GM23338 (cell line): Measurements from ENCODE around the gene ZCCHC14. TPM values are rescaled to one million over a fixed set of nuclear protein-coding genes. Genes with fewer than 3 reads are reported as not detected.

Source experiments
- ATAC-seq: fragments of 200-7000 bp; cut with Tn5 transposase; 3 replicates; pipeline ENCODE4 v1.9.1; 2020
- DNase-seq: peaks from one replicate; pipeline ENCODE4 v3.0.0-alpha.2; 2015; ENCODE audit warnings: low spot score
- H2AFZ ChIP-seq: fragments of 200-600 bp; sonication (generic); 2 replicates; pipeline ENCODE4 v1.8.0; 2016; ENCODE audit warnings: antibody characterized with exemption, mild to moderate bottlenecking, moderate library complexity
- H3F3A ChIP-seq: fragments of 200-600 bp; sonication (generic); replicated peaks from 2 replicates; pipeline ENCODE4 v1.8.0; 2017; ENCODE audit warnings: antibody characterized with exemption, mixed run types, low read depth
- H3K27ac ChIP-seq: fragments of 200-600 bp; sonication (generic); 2 replicates; pipeline ENCODE4 v1.6.1; 2016; ENCODE audit warnings: low read depth
- H3K27me3 ChIP-seq: fragments of 200-600 bp; sonication (generic); 2 replicates; pipeline ENCODE4 v1.8.0; 2016; ENCODE audit warnings: mild to moderate bottlenecking, mixed run types, moderate library complexity; ENCODE audit not compliant: insufficient read depth
- H3K36me3 ChIP-seq: fragments of 200-600 bp; sonication (generic); 2 replicates; pipeline ENCODE4 v1.8.0; 2016; ENCODE audit warnings: mild to moderate bottlenecking; ENCODE audit not compliant: insufficient read depth
- H3K4me1 ChIP-seq: fragments of 200-600 bp; sonication (generic); 2 replicates; pipeline ENCODE4 v1.8.0; 2016; ENCODE audit warnings: mild to moderate bottlenecking, moderate library complexity; ENCODE audit not compliant: insufficient read depth
- H3K4me2 ChIP-seq: fragments of 200-600 bp; sonication (generic); 2 replicates; pipeline ENCODE4 v1.7.1; 2017; ENCODE audit warnings: mixed run types
- H3K4me3 ChIP-seq: fragments of 200-600 bp; sonication (generic); 2 replicates; pipeline ENCODE4 v1.6.1; 2016; ENCODE audit warnings: mixed run types
- H3K79me2 ChIP-seq: fragments of 200-600 bp; sonication (generic); replicated peaks from 2 replicates; pipeline ENCODE4 v1.8.0; 2017; ENCODE audit warnings: mild to moderate bottlenecking; ENCODE audit not compliant: insufficient read depth
- H3K9me2 ChIP-seq: fragments of 200-600 bp; sonication (generic); 2 replicates; pipeline ENCODE4 v1.8.0; 2017; ENCODE audit not compliant: insufficient read depth
- H4K20me1 ChIP-seq: fragments of 200-600 bp; sonication (generic); replicated peaks from 2 replicates; pipeline ENCODE4 v1.8.0; 2017; ENCODE audit warnings: mild to moderate bottlenecking; ENCODE audit not compliant: insufficient read depth
- H3K27ac Mint-ChIP-seq: 2 replicates; pipeline ENCODE4 v1.8.0; 2020; ENCODE audit warnings: inconsistent platforms, mild to moderate bottlenecking, moderate library complexity, mixed read lengths
- H3K27me3 Mint-ChIP-seq: 3 replicates; pipeline ENCODE4 v1.8.0; 2022; ENCODE audit warnings: low read depth, mild to moderate bottlenecking, moderate library complexity, mixed read lengths, inconsistent platforms; ENCODE audit not compliant: insufficient read depth, poor library complexity
- H3K36me3 Mint-ChIP-seq: 3 replicates; pipeline ENCODE4 v1.8.0; 2021; ENCODE audit warnings: low read depth, mild to moderate bottlenecking, inconsistent platforms, moderate library complexity, mixed read lengths
- H3K4me1 Mint-ChIP-seq: 3 replicates; pipeline ENCODE4 v1.8.0; 2020; ENCODE audit warnings: mild to moderate bottlenecking, inconsistent platforms, mixed read lengths
- H3K4me3 Mint-ChIP-seq: 3 replicates; pipeline ENCODE4 v1.8.0; 2021; ENCODE audit warnings: moderate library complexity, mild to moderate bottlenecking, inconsistent platforms, mixed read lengths
- H3K9me3 Mint-ChIP-seq: 3 replicates; pipeline ENCODE4 v1.8.0; 2020; ENCODE audit warnings: moderate library complexity, mild to moderate bottlenecking, inconsistent platforms, mixed read lengths
- CREB1 ChIP-seq: fragments of 250-450 bp; sonication (Bioruptor Pico); IDR thresholded peaks from 2 replicates; pipeline ENCODE4 v1.5.0; 2020; ENCODE audit warnings: low read depth, mild to moderate bottlenecking, moderate library complexity
- EZH2 ChIP-seq: fragments of 200-600 bp; sonication (generic); IDR thresholded peaks from one replicate; pipeline ENCODE4 v1.8.0; 2017; ENCODE audit warnings: antibody characterized with exemption, mild to moderate bottlenecking, low read depth; ENCODE audit not compliant: unreplicated experiment
- EZH2phosphoT487 ChIP-seq: fragments of 200-600 bp; sonication (generic); IDR thresholded peaks from one replicate; pipeline ENCODE4 v1.8.1; 2018; ENCODE audit warnings: antibody characterized with exemption; ENCODE audit not compliant: unreplicated experiment
- JUNB ChIP-seq: IDR thresholded peaks from one replicate; pipeline ENCODE4 v1.6.1; 2016; ENCODE audit warnings: antibody characterized with exemption; ENCODE audit not compliant: unreplicated experiment
- NANOG ChIP-seq: IDR thresholded peaks from 2 replicates; pipeline ENCODE4 v1.6.1; 2016; ENCODE audit warnings: antibody characterized with exemption, borderline replicate concordance
- REST ChIP-seq: IDR thresholded peaks from one replicate; pipeline ENCODE4 v1.6.1; 2018; ENCODE audit warnings: antibody characterized with exemption; ENCODE audit not compliant: unreplicated experiment
- ZNF114 ChIP-seq: fragments of 250-450 bp; sonication (Bioruptor Pico); IDR thresholded peaks from 2 replicates; pipeline ENCODE4 v1.5.0; 2020; ENCODE audit warnings: mild to moderate bottlenecking, moderate library complexity
- ZNF331 ChIP-seq: fragments of 250-450 bp; sonication (Bioruptor Pico); IDR thresholded peaks from 2 replicates; pipeline ENCODE4 v1.5.0; 2020; ENCODE audit warnings: low read depth, mild to moderate bottlenecking, moderate library complexity
- polyA plus RNA-seq: library from polyadenylated mRNA; unstranded; fragments of >200 nt; fragmentation: Nextera tagmentation; extraction: Ambion mirVana; gene quantifications from 2 replicates; pipeline ENCODE4 v1.2.1, GENCODE V29; 2016
- total RNA-seq: library from RNA; depleted of rRNA; stranded (reverse); fragments of >200 nt; shearing (Covaris generic); gene quantifications from 2 replicates; pipeline ENCODE4 v1.2.3, GENCODE V29; 2014
- TF ChIP-seq, protein P1 (sequence below): IDR thresholded peaks from 2 replicates; pipeline ENCODE4 v1.6.1; 2016; ENCODE audit warnings: antibody characterized with exemption

Gene ZCCHC14
- total and polyA plus RNA-seq, 2 experiments from 2014 or later = 6.8 to 22.4 TPM

GRCh38 chr16:87469169-87469568 is 23.7 kb downstream of the ZCCHC14 start:
- H3K9me3 Mint-ChIP-seq = no peaks in the 10 kb centered on the region; the same call in 2 of the 3 replicates
- H3K79me2 ChIP-seq = peaks cover 97% of the 10 kb centered on the region
- H3K27me3 ChIP-seq = no peaks in the 10 kb centered on the region
- no peak overlapping the region for H3K4me2 ChIP-seq
- ATAC-seq (no peak), DNase-seq (no peak)
- peaks cover 8% of the 10 kb centered on the region for H3K27me3 Mint-ChIP-seq
- no peak overlapping the region for H3K4me3 ChIP-seq
- H3K27ac ChIP-seq = 0 out of 2 replicates have a peak overlapping the region, but pooled peaks have one; percentile 9
- H3K4me3 Mint-ChIP-seq = no peak overlapping the region
- H3K36me3 Mint-ChIP-seq = 0 out of 3 replicates have a peak, but pooled peaks cover 3% of the 10 kb centered on the region
- H3K36me3 ChIP-seq = no peaks in the 10 kb centered on the region
- peaks cover 37% of the 10 kb centered on the region for H3K4me1 Mint-ChIP-seq
- H4K20me1 ChIP-seq = peaks cover 36% of the 10 kb centered on the region
- H2AFZ ChIP-seq = no peak overlapping the region
- TF ChIP-seq, protein P1, sequence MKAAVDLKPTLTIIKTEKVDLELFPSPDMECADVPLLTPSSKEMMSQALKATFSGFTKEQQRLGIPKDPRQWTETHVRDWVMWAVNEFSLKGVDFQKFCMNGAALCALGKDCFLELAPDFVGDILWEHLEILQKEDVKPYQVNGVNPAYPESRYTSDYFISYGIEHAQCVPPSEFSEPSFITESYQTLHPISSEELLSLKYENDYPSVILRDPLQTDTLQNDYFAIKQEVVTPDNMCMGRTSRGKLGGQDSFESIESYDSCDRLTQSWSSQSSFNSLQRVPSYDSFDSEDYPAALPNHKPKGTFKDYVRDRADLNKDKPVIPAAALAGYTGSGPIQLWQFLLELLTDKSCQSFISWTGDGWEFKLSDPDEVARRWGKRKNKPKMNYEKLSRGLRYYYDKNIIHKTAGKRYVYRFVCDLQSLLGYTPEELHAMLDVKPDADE = no peak
- TF ChIP-seq JUNB (no peak), ZNF331 (no peak), EZH2phosphoT487 (no peak), NANOG (no peak), REST (no peak), ZNF114 (CRISPR knock-in tag) (no peak)
- peaks cover 5% of the 10 kb centered on the region; the same call in 1 of the 2 replicates for H3K4me1 ChIP-seq
- H3K27ac Mint-ChIP-seq = no peak overlapping the region
- no peaks in the 10 kb centered on the region for H3F3A ChIP-seq
- H3K9me2 ChIP-seq = no peaks in the 10 kb centered on the region

GRCh38 chr16:87468550-87468949 is 24.3 kb downstream of the ZCCHC14 start:
- H3K9me3 Mint-ChIP-seq = no peaks in the 10 kb centered on the region; the same call in 2 of the 3 replicates
- Histone ChIP-seq H2AFZ (no peak overlapping the region), H3K79me2 (peaks cover 97% of the 10 kb centered on the region), H3F3A (no peaks in the 10 kb centered on the region), H4K20me1 (peaks cover 35% of the 10 kb centered on the region), H3K9me2 (no peaks in the 10 kb centered on the region), H3K4me2 (no peak overlapping the region), H3K36me3 (no peaks in the 10 kb centered on the region), H3K4me1 (peaks cover 5% of the 10 kb centered on the region; the same call in 1 of the 2 replicates), H3K4me3 (no peak overlapping the region), H3K27ac (no peak overlapping the region), H3K27me3 (no peaks in the 10 kb centered on the region)
- no peak for DNase-seq
- H3K4me3 Mint-ChIP-seq = no peak overlapping the region
- no peak overlapping the region for H3K27ac Mint-ChIP-seq
- no peak for ATAC-seq
- H3K27me3 Mint-ChIP-seq = peaks cover 8% of the 10 kb centered on the region
- H3K36me3 Mint-ChIP-seq = no peaks in the 10 kb centered on the region
- peaks cover 37% of the 10 kb centered on the region for H3K4me1 Mint-ChIP-seq
- TF ChIP-seq CREB1 (CRISPR knock-in tag) (no peak), EZH2phosphoT487 (no peak), NANOG (no peak), EZH2 (no peak), REST (no peak)
